ENCODE data around the gene TMEM266.

DNA sequence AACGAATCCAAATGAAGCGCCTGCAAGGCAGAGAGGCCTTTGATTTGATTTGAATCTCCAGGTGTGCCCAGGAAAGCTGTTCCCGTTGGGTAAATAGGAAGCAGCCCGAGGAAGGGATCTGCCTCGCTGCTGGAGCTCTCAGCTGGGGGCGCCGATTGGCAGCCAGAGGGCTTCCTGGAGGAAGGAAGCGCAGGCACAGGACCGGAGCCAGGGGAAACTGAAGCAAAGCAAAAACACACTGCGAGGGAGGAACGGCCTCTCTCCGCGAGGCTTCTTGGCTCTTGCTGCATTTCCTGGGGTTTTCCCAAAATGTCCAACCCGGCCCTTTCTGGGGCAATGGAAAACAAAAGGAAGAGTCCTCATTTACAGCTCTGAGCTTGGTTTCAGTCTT lies 80.3 kb downstream of the TMEM266 start:
- TF ChIP-seq EZH2 (IDR thresholded peaks at IDR 0.05; ENCODE audit: low read depth, unreplicated experiment) (no peak), EZH2phosphoT487 (IDR thresholded peaks at IDR 0.05; ENCODE audit: unreplicated experiment) (no peak)
- TF ChIP-seq, protein P1, sequence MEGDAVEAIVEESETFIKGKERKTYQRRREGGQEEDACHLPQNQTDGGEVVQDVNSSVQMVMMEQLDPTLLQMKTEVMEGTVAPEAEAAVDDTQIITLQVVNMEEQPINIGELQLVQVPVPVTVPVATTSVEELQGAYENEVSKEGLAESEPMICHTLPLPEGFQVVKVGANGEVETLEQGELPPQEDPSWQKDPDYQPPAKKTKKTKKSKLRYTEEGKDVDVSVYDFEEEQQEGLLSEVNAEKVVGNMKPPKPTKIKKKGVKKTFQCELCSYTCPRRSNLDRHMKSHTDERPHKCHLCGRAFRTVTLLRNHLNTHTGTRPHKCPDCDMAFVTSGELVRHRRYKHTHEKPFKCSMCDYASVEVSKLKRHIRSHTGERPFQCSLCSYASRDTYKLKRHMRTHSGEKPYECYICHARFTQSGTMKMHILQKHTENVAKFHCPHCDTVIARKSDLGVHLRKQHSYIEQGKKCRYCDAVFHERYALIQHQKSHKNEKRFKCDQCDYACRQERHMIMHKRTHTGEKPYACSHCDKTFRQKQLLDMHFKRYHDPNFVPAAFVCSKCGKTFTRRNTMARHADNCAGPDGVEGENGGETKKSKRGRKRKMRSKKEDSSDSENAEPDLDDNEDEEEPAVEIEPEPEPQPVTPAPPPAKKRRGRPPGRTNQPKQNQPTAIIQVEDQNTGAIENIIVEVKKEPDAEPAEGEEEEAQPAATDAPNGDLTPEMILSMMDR (conservative IDR thresholded peaks at IDR 0.05; ENCODE audit: low read depth in 2 of 2) = no peak

Data from GM23338 (cell line).